Measurements from ENCODE around the gene BBOX1.

Gene BBOX1

GRCh38 chr11:27111896-27112295, 71.3 kb downstream of the BBOX1 start:
- no peak for TF ChIP-seq TEAD4 (IDR thresholded peaks at IDR 0.05)
- TF ChIP-seq CEBPB (IDR thresholded peaks at IDR 0.05) = no peak
- TF ChIP-seq FOXM1 (IDR thresholded peaks at IDR 0.05; ENCODE audit: borderline replicate concordance, low read depth) = no peak
- no peak for TF ChIP-seq EGR1 (IDR thresholded peaks at IDR 0.05)
- no peak for TF ChIP-seq RAD21 (IDR thresholded peaks at IDR 0.05; ENCODE audit: low read depth)
- no peak for TF ChIP-seq TCF12 (IDR thresholded peaks at IDR 0.05; ENCODE audit: low read depth)
- no peak for TF ChIP-seq CREB1 (IDR thresholded peaks at IDR 0.05; ENCODE audit: low read depth)
- no peak for TF ChIP-seq TAF1 (IDR thresholded peaks at IDR 0.05; ENCODE audit: low read depth)

GRCh38 chr11:27112946-27113345, 72.3 kb downstream of the BBOX1 start:
- TF ChIP-seq EGR1 (IDR thresholded peaks at IDR 0.05) = no peak
- TF ChIP-seq TCF12 (IDR thresholded peaks at IDR 0.05; ENCODE audit: low read depth) = no peak
- no peak for TF ChIP-seq YY1 (IDR thresholded peaks at IDR 0.05; ENCODE audit: low read depth)
- no peak for TF ChIP-seq CREB1 (IDR thresholded peaks at IDR 0.05; ENCODE audit: low read depth)
- no peak for TF ChIP-seq MAX (IDR thresholded peaks at IDR 0.05)
- TF ChIP-seq FOXM1 (IDR thresholded peaks at IDR 0.05; ENCODE audit: borderline replicate concordance, low read depth) = no peak
- TF ChIP-seq RAD21 (IDR thresholded peaks at IDR 0.05; ENCODE audit: low read depth) = no peak
- no peak for TF ChIP-seq ZBTB7A (IDR thresholded peaks at IDR 0.05; ENCODE audit: low read depth)
- TF ChIP-seq EP300 (IDR thresholded peaks at IDR 0.05; ENCODE audit: borderline replicate concordance) = no peak
- no peak for TF ChIP-seq NFIC (IDR thresholded peaks at IDR 0.05)
- TF ChIP-seq REST (IDR thresholded peaks at IDR 0.05; ENCODE audit: low read depth) = no peak

- no peak for TF ChIP-seq FOXM1 (IDR thresholded peaks at IDR 0.05; ENCODE audit: borderline replicate concordance, low read depth)
- no peak for TF ChIP-seq USF1 (IDR thresholded peaks at IDR 0.05)
- no peak for TF ChIP-seq MAX (IDR thresholded peaks at IDR 0.05)
- TF ChIP-seq YY1 (IDR thresholded peaks at IDR 0.05; ENCODE audit: low read depth) = no peak
- TF ChIP-seq ZBTB7A (IDR thresholded peaks at IDR 0.05; ENCODE audit: low read depth) = no peak
Observed at GRCh38 chr11:27115051-27115650, 74.5 kb downstream of the BBOX1 start.

GRCh38 chr11:27116684-27117083, 76.1 kb downstream of the BBOX1 start:
- TF ChIP-seq FOXM1 (IDR thresholded peaks at IDR 0.05; ENCODE audit: borderline replicate concordance, low read depth) (no peak), EP300 (IDR thresholded peaks at IDR 0.05; ENCODE audit: borderline replicate concordance) (no peak), NFIC (IDR thresholded peaks at IDR 0.05) (no peak), TEAD4 (IDR thresholded peaks at IDR 0.05) (no peak), RAD21 (IDR thresholded peaks at IDR 0.05; ENCODE audit: low read depth) (no peak), REST (IDR thresholded peaks at IDR 0.05; ENCODE audit: low read depth) (no peak), EGR1 (IDR thresholded peaks at IDR 0.05) (no peak), MAX (IDR thresholded peaks at IDR 0.05) (no peak), YY1 (IDR thresholded peaks at IDR 0.05; ENCODE audit: low read depth) (no peak), CREB1 (IDR thresholded peaks at IDR 0.05; ENCODE audit: low read depth) (no peak), TCF12 (IDR thresholded peaks at IDR 0.05; ENCODE audit: low read depth) (no peak), USF1 (IDR thresholded peaks at IDR 0.05) (no peak), ZBTB7A (IDR thresholded peaks at IDR 0.05; ENCODE audit: low read depth) (no peak), TAF1 (IDR thresholded peaks at IDR 0.05; ENCODE audit: low read depth) (no peak), CEBPB (IDR thresholded peaks at IDR 0.05) (no peak)

- TF ChIP-seq TEAD4 (IDR thresholded peaks at IDR 0.05) (no peak), TCF12 (IDR thresholded peaks at IDR 0.05; ENCODE audit: low read depth) (no peak)
Observed at GRCh38 chr11:27118371-27118770, 77.8 kb downstream of the BBOX1 start.

GRCh38 chr11:27118949-27119348, 78.3 kb downstream of the BBOX1 start:
- TF ChIP-seq NFIC (IDR thresholded peaks at IDR 0.05) (no peak), MAX (IDR thresholded peaks at IDR 0.05) (no peak), TEAD4 (IDR thresholded peaks at IDR 0.05) (no peak)

Measured in Ishikawa (cell line).